Lower lobe of right lung (tissue), 2 donors: ENCODE results near the gene UBE2K. TPM values are rescaled to one million over a fixed set of nuclear protein-coding genes. Genes with fewer than 3 reads are reported as not detected.
"Not testable (repeated sequence)": the region's sequence is repeated elsewhere in the genome, so short reads cannot be mapped to it uniquely, and the experiment has no call there.

Experiments used
- ATAC-seq, 2 donors: fragments of 200-7000 bp; cut with Tn5 transposase; one replicate each; pipeline ENCODE4 v1.9.1; 2020 to 2022; ENCODE audit warnings: mild to moderate bottlenecking in 2 of 2, moderate library complexity in 2 of 2
- DNase-seq: peaks from one replicate; pipeline ENCODE4 v3.0.0-alpha.2; 2020
- H3K27ac ChIP-seq: fragments of 200-600 bp; one replicate; pipeline ENCODE4 v1.8.0; 2022
- H3K27me3 ChIP-seq: fragments of 200-600 bp; one replicate; pipeline ENCODE4 v1.8.0; 2022; ENCODE audit warnings: low read depth
- H3K36me3 ChIP-seq: fragments of 200-600 bp; one replicate; pipeline ENCODE4 v1.8.0; 2022; ENCODE audit warnings: mild to moderate bottlenecking
- H3K4me1 ChIP-seq: fragments of 200-600 bp; one replicate; pipeline ENCODE4 v1.8.0; 2022
- H3K4me3 ChIP-seq: fragments of 200-600 bp; one replicate; pipeline ENCODE4 v1.8.0; 2022; ENCODE audit warnings: mild to moderate bottlenecking
- H3K9me3 ChIP-seq: fragments of 200-600 bp; one replicate; pipeline ENCODE4 v1.8.0; 2022
- intact Hi-C: fragments of 100-400 bp; cut with DNase I; formaldehyde crosslinking; loops from one replicate; pipeline ENCODE4 v1.11.0; 2022
- total RNA-seq: library from RNA; stranded (reverse); fragmentation: NEBNext Ultra II Directional; extraction: Animal tissue kit (Norgen Biotek cat#: 25700); gene quantifications from one replicate; pipeline ENCODE4 v1.2.1, GENCODE V29; 2021
- TF ChIP-seq, protein P1 (sequence below): fragments of 200-600 bp; IDR thresholded peaks from one replicate; pipeline ENCODE4 v1.8.0; 2022; ENCODE audit warnings: antibody characterized with exemption, mild to moderate bottlenecking
- donor health status: DM: no; HTN: yes; CAD: no; lungs with severe emphysema.

Gene UBE2K
- total RNA-seq, 1 donor from 2014 or later: 54.3 TPM

DNA sequence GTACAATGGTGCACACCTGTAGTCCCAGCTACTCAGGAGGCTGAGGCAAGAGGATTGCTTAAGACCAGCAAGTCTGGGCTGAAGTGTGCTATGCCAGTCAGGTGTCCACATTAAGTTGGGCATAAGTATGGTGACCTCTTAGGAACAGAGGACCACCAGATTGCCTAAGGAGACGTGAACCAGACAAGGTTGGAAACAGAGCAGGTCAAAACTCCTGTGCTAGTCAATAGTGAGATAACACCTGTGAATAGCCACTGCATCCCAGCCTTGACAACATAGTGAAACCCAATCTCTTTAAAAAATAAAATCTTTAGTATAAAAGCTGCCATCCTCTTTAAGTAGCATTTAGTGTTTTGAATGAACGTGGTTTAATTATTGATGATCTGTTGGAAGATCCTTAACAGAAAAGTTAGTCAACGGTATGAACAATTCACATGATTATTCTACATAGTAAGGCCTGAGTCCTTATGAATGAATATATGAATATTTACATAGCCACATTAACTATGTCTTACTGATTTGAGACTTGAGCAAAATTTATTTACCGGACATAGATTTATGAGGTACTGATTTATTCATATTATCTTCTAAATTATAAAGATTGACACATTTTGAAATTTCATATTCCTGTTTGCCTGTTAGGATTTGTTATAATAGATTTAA, 63.2 kb downstream of the UBE2K start:
- TF ChIP-seq, protein P1, sequence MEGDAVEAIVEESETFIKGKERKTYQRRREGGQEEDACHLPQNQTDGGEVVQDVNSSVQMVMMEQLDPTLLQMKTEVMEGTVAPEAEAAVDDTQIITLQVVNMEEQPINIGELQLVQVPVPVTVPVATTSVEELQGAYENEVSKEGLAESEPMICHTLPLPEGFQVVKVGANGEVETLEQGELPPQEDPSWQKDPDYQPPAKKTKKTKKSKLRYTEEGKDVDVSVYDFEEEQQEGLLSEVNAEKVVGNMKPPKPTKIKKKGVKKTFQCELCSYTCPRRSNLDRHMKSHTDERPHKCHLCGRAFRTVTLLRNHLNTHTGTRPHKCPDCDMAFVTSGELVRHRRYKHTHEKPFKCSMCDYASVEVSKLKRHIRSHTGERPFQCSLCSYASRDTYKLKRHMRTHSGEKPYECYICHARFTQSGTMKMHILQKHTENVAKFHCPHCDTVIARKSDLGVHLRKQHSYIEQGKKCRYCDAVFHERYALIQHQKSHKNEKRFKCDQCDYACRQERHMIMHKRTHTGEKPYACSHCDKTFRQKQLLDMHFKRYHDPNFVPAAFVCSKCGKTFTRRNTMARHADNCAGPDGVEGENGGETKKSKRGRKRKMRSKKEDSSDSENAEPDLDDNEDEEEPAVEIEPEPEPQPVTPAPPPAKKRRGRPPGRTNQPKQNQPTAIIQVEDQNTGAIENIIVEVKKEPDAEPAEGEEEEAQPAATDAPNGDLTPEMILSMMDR: no peak
- Histone ChIP-seq H3K4me3 (no peak overlapping the region), H3K36me3 (peaks cover 92% of the 10 kb centered on the region), H3K27ac (no peak overlapping the region), H3K4me1 (no peaks in the 10 kb centered on the region), H3K9me3 (no peaks in the 10 kb centered on the region), H3K27me3 (no peaks in the 10 kb centered on the region)
- ATAC-seq (no peak), DNase-seq (no peak)
- intact Hi-C loops: no loop called here

DNA sequence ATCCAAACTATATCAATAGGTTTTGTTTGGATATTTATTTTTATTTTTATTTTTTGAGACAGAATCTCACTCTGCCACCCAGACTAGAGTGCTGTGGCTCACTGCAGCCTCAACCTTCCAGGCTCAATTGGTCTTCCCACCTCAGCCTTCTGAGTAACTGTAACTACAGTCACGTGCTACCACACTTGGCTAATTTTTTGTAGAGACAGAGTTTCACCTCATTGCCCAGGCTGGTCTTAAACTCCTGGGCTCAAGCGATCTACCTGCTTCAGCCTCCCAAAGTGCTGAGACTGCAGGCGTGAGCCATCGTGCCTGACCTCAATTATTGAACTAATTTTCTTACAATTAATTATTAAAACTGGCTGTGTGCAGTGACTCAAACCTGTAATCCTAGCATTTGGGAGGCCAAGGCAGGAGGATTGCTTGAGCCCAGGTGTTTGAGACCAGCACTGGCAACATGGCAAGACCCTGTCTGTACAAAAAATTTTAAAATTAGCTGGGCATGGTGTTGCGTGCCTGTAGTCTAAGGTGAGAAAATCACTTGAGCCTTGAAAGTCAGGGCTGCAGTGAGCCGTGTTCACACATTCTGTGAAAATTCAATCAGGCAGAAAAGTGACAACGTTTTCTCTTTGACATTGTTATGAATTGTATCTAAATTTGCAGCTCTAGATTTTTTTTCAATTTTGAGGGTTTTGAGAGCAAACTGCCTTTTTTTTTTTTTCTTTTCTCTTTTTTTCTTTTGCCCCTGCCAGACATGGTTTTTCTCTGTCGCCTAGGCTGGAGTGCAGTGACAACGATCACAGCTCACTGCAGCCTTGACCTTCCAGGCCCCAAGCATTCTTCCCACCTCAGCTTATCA, 66.0 kb downstream of the UBE2K start:
- Histone ChIP-seq H3K4me1 (no peaks in the 10 kb centered on the region), H3K36me3 (peaks cover 89% of the 10 kb centered on the region), H3K4me3 (no peak overlapping the region), H3K9me3 (no peaks in the 10 kb centered on the region), H3K27ac (no peak overlapping the region), H3K27me3 (no peaks in the 10 kb centered on the region)
- TF ChIP-seq, protein P1: no peak
- no peak for ATAC-seq
- DNase-seq: no peak
- intact Hi-C loops: no loop called here

DNA sequence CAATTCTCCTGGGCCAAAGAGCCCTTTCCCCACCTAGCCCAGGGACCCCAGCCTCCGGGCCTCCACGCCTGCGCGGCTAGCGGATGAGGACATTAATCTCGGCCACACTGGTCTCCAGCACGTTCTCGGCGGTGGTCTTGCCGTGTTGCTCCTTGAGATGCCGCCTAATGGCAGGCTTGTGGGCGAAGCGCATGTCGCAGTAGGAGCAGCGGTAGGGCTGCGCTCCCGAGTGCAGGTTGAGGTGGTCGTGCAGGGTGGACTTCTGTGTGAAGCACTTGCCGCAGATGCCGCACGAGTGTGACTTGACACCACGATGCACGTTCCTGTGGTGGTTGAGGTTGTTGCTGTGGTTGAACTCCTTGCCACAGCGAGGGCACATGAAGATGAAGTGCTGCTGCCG, 72.1 kb downstream of the UBE2K start:
- TF ChIP-seq, protein P1: no peak
- DNase-seq (no peak), ATAC-seq (peak in 1 of 2 donors; percentile 29)
- peaks cover 54% of the 10 kb centered on the region for H3K36me3 ChIP-seq
- intact Hi-C loops: no loop called here
- no peaks in the 10 kb centered on the region for H3K9me3 ChIP-seq
- no peaks in the 10 kb centered on the region for H3K4me1 ChIP-seq
- H3K27ac ChIP-seq: no peak overlapping the region
- no peak overlapping the region for H3K4me3 ChIP-seq
- no peaks in the 10 kb centered on the region for H3K27me3 ChIP-seq

DNA sequence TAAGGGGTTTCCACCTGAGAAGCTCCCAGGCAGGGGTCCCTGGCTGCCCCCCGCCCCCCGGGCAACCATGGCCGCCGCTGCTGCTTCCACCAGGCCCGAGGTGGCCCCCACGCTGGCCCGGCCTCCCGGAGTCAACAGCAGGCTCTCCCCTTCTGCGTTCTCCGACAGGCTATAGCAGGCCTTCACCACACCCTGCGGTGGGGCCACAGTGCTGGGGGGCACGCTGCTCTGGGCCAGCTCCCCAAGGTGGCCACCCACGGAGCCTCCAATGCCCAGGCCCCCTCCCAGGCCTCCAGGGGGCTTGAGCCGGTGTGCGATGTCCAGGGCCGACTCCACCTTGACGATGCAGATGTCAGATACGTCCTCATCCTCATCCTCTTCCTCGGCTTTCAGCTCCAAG, 72.5 kb downstream of the UBE2K start:
- H3K9me3 ChIP-seq: no peaks in the 10 kb centered on the region
- DNase-seq (no peak), ATAC-seq (peak; percentile 18 to 32)
- TF ChIP-seq, protein P1: no peak
- H3K4me3 ChIP-seq: no peak overlapping the region
- H3K36me3 ChIP-seq: peaks cover 53% of the 10 kb centered on the region
- intact Hi-C loops: no loop called here
- no peaks in the 10 kb centered on the region for H3K27me3 ChIP-seq
- no peak overlapping the region for H3K27ac ChIP-seq
- H3K4me1 ChIP-seq: no peaks in the 10 kb centered on the region

DNA sequence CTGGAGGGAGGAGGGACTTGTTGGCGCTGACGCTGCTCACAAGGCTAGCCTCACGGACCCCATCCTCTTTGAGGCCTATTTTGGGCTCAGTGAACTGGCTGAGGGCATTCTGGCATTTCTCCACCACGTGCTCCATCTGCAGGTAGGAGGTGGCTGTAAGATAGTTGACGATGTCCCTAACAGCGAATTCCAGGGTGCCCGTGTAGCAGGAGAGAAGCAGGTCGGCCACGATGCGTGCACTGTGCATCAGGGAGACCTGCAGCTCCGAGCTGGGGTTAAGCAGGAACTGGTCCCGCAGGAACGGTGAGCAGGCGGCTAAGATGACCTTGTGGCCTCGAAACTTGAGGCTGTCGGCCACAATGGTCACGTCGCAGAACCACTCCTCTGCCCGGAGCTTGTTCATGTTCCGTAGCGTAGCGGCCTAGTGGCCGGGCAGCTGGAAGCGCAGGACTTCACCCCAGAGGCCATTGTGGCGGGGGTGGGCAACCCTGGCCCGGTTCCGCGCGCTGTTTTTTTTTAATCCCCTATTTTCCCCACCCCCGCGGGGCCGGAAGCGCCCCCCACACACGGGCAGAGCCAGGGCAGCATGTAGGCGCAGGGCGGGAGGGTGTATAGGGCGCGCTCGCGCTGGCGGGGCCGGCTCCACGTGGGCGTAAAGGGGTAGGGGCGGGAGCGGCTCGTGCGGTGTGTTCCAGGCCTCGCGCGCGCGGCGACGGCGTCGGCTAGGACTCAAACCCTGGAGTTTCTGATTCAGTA, 73.2 kb downstream of the UBE2K start:
- TF ChIP-seq, protein P1: no peak
- Histone ChIP-seq H3K36me3 (peaks cover 55% of the 10 kb centered on the region), H3K4me3 (no peak overlapping the region), H3K9me3 (no peaks in the 10 kb centered on the region), H3K4me1 (no peaks in the 10 kb centered on the region), H3K27ac (no peak overlapping the region), H3K27me3 (no peaks in the 10 kb centered on the region)
- intact Hi-C loops: no loop called here
- ATAC-seq (peak; percentile 24 to 51), DNase-seq (no peak)

DNA sequence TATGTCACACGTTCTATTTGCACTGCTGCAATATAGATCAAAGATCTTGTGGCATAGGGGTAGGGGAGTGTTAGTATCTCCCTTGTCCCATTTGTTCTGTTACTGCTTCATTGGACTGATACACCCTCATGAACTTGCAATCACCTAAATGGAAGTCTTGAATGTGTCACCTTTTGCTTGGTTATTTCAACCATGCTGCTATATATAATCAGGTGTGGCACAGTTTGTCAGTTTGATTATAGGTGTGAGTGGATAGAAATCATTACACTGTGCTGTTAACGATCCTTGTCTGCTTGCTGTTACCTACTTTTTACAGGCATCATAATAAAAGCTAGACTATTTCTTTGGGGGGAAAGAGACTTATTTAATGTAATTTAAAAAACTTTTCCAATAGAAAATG, 84.1 kb downstream of the UBE2K start:
- ATAC-seq, intact Hi-C loops, H3K4me3 ChIP-seq, DNase-seq, H3K27me3 ChIP-seq, H3K9me3 ChIP-seq, H3K4me1 ChIP-seq, H3K27ac ChIP-seq: not testable (repeated sequence)
- H3K36me3 ChIP-seq: peaks cover 47% of the 10 kb centered on the region
